Neural cell (in vitro differentiated cells): Measurements from ENCODE around the gene GNB1.

Experiments
- CTCF ChIP-seq: fragments of 450-650 bp; IDR thresholded peaks from 2 replicates; pipeline ENCODE4 v1.5.1; 2014; ENCODE audit warnings: antibody characterized with exemption, mild to moderate bottlenecking, moderate library complexity; ENCODE audit not compliant: poor library complexity, severe bottlenecking
- EP300 ChIP-seq: fragments of 450-650 bp; conservative IDR thresholded peaks from 2 replicates; pipeline ENCODE4 v1.6.1; 2014; ENCODE audit warnings: antibody characterized with exemption, mild to moderate bottlenecking, moderate library complexity; ENCODE audit not compliant: poor library complexity, severe bottlenecking
- EZH2 ChIP-seq: fragments of 200-600, 300-800 bp; shearing (Covaris generic), sonication (generic); IDR thresholded peaks from 2 replicates; pipeline ENCODE4 v1.6.1; 2014; ENCODE audit warnings: antibody characterized with exemption, low read length, borderline replicate concordance, mild to moderate bottlenecking; ENCODE audit not compliant: insufficient read depth, poor library complexity, severe bottlenecking
- RAD21 ChIP-seq: fragments of 450-650 bp; conservative IDR thresholded peaks from 2 replicates; pipeline ENCODE4 v1.6.1; 2014; ENCODE audit warnings: antibody characterized with exemption, mild to moderate bottlenecking, moderate library complexity
- TAF1 ChIP-seq: IDR thresholded peaks from 2 replicates; pipeline ENCODE4 v1.6.1; 2012; ENCODE audit warnings: low read depth
- TF ChIP-seq, protein P1 (sequence below): IDR thresholded peaks from 2 replicates; pipeline ENCODE4 v1.6.1; 2012; ENCODE audit warnings: borderline replicate concordance

DNA sequence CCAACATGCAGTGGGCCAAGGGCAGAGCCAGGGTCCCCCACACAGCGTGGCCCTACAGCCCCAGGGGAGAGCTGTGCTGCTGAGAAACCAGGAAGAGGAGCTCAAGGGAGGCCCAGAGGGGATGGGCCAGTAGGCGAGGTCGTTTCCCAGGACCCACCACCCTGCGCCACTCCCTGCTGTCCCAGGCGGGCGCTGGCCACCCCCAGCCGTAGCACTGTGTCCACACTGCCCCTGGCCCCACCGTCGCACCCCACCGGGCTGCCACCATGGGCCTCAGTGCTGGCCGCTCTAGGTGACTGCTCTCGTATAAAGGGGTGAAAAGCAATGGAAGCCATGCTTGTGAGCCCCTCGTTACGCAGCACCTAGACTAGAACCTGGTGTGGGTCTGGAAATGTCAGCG is 135.0 kb downstream of the GNB1 start:
- TF ChIP-seq RAD21 (no peak), TAF1 (no peak), CTCF (no peak), EZH2 (no peak), EP300 (no peak)
- TF ChIP-seq, protein P1, sequence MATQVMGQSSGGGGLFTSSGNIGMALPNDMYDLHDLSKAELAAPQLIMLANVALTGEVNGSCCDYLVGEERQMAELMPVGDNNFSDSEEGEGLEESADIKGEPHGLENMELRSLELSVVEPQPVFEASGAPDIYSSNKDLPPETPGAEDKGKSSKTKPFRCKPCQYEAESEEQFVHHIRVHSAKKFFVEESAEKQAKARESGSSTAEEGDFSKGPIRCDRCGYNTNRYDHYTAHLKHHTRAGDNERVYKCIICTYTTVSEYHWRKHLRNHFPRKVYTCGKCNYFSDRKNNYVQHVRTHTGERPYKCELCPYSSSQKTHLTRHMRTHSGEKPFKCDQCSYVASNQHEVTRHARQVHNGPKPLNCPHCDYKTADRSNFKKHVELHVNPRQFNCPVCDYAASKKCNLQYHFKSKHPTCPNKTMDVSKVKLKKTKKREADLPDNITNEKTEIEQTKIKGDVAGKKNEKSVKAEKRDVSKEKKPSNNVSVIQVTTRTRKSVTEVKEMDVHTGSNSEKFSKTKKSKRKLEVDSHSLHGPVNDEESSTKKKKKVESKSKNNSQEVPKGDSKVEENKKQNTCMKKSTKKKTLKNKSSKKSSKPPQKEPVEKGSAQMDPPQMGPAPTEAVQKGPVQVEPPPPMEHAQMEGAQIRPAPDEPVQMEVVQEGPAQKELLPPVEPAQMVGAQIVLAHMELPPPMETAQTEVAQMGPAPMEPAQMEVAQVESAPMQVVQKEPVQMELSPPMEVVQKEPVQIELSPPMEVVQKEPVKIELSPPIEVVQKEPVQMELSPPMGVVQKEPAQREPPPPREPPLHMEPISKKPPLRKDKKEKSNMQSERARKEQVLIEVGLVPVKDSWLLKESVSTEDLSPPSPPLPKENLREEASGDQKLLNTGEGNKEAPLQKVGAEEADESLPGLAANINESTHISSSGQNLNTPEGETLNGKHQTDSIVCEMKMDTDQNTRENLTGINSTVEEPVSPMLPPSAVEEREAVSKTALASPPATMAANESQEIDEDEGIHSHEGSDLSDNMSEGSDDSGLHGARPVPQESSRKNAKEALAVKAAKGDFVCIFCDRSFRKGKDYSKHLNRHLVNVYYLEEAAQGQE, result no peak
